SKM-1 (cell line): ENCODE data around the gene DNM3.

ENCODE experiments used
- DNase-seq: peaks from one replicate; lab custom pipeline; 2025; ENCODE audit not compliant: unreplicated experiment; lab: John Stamatoyannopoulos, UW

Gene DNM3

DNA sequence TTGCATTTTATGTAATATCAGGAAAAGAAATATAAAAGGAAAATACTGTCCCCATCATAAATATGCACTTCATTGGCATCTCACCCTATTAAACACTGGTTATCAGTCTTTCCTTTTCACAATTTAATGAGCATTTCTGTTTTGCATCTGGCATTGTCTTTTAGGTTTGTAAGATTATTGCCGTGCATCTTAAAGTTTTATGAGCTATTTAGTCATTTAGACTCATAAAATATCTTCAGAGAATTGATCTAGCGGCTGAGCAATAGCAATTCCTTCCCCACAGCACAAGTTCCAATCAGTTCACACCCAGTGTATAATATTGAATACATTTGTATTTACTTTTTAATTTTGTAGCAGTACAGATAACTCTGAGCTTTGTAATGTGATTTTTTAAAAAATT is 466.8 kb downstream of the DNM3 start:
- no peak for DNase-seq

DNA sequence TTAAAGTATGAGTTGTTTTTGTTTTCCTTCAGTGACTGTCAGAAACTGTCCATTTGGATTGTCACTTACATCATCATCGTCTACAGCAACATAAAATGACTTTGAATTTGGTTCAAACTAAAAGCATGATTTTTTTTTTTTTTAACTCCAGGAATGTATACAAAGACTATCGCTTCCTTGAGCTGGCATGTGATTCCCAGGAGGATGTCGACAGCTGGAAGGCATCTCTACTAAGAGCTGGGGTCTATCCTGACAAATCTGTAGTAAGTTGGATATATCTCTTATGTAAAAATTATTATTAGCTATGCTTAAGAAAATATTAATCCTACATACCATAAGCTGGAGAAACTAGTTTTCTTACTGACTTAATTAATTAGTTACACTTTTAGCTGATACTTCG is 467.3 kb downstream of the DNM3 start:
- no peak for DNase-seq

DNA sequence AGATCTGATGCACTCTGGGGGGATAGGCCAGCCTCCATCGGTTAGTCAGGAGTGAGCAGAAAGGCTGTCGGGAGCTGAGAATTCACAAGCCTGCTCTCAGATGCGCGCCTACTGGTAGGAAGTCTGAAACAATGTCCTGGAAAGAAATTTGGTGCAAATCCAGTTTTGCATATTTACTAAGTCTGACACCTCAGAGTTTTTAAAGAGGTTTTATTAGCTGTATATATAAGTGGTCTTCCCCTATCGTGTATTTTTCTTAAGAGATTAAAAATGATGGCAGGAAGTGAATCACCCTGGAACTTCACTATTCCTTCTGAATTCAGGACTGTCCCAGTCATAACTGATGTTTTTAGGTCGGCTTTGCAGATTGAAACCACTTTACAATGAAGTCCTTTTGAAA is 479.4 kb downstream of the DNM3 start:
- DNase-seq = no peak

DNA sequence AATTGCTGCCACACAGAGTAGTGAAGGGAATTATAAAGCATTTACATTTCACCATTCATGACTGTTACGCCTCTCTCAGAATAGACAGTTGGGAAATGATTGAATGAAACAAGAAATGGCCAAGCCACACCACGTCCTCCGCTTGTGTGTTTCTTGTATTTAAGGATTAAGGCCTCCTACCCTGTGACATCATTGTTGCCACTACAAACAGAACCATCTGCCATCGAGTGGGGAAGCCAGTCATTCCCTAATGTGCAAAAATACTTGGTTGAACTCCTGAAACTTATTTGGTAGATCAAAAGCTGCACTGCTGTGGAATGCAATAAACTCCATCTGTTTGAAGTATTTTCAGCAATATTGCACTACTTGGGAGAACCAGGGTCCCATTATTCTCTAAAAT is 480.2 kb downstream of the DNM3 start:
- DNase-seq = no peak

DNA sequence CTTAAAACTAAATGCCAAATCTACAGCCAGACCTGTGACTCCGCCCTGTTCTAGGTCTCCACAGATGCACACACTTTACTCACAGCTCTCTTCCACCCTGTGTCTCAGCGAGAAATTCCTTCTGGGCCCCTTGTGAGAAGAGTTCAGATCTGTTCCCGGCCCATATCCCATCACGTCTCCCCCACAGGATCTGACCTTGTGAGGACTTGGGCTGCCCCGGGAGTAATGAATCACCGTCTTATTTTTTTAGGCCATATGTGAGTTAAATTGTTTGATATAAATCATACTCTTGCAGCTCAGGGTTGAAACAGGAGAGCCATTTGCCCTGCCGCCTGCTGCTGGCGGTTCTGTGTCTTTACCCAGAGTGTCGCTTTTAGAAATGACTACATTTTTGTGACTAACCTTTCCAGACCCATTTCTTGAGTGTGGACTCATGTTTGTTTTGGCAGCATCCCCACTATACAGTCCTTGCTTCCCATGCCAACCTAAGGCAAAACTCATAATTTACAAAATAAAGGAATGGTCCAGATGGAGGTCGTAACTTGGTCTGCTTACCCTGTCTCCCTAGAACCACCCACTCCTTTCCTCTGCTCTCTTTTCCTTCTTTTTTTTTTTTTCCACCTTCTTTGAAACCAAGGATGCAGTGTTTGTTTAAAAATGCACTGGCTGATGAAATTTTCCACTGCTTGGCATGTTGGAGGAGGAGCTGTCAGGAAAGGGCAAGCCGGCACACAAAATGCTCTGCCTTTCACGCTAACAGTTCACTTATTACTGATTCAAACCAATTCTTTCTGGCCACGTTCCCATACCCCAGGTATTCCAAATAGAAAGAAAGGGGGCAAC is 481.1 kb downstream of the DNM3 start:
- DNase-seq = no peak

DNA sequence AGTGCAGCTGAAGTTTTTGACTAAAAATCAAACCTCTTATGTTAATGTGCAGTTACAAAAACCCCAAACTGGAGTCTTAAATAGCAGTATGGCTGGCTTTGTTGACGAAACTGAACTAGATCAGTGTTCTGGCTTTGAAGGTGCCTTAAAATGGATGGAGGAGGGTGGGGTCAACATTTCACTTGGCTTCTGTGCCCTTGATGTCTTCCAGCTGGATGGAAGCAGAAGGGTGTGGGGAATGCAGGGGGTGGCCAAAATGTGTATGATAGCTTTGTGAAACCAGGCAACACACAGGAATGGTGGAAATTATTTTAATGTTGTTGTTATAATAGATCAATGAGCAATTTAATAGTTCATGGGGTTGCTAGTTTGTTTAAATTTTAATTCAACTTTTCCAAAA is 482.4 kb downstream of the DNM3 start:
- DNase-seq = no peak

DNA sequence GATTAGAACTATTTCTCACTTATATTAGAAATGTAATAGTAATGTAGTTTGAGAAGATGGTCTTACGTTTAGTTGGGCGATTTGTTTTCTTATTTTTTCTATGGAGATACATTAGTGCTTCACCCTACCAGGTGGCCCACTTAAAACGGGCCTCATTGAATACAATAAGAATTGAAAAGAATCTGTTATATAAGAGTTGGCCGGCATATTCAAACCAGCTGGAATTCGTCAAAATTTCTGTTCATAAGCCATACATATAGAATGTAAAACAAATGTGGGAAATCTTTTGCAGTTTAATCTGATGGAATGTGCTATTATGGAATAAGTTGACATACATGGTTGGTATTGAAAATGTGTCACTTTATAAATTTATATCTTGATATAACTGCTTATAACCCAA is 482.8 kb downstream of the DNM3 start:
- no peak for DNase-seq

DNA sequence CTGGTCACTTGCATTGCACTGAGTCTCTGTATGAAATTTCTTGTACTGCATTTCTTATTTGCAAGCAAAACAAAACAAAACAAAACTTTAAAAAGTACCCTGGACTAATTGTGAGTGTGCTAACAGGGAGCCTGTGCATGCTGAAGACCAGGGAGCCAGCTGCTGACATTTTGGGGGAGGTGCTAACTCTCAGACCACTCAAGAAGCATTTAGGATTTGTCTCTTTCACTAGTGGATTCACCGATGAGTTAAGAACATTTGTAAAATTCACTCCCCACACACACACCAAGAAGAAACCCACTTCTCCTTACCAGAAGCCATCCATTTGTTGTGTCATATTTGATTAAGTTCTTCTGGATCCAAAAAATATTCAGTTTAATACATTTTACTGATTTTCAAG is 483.5 kb downstream of the DNM3 start:
- no peak for DNase-seq

DNA sequence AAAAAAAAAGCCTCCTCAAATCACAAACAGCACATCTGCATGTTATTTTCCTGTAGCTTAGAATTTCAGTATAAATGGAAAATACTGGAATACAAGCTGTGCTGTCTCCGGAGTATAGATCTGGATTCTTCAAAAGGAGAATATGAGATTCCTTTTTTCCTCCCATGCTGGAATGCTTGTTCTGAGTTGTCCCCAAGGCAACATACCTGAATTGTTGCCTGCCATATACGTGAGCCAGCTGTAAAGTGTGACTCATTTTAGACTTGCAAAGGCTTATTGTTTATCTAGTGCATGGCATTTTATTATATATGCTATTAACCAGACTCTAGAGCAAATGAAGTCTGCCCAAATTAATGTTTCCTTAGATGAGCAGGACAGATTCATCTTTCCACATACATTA is 484.2 kb downstream of the DNM3 start:
- no peak for DNase-seq

DNA sequence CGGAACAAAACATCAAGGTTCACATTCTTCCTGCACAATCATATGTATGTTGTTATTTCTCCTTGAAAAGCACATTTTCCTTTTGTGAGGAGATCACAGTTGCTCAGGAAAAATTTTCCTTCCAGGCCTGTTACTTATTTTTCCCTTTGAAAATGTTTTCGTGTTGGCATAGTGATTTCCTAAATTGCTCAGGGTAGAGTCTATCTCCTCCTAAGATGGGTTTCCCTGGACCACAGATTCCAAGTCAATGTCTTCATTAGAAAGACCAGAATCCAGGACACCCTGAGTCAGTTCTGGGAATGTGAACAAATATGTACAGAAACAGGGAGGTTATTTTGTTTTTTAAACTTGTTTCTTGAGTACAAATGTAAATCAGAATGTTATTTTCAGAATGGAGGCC is 484.8 kb downstream of the DNM3 start:
- no peak for DNase-seq

DNA sequence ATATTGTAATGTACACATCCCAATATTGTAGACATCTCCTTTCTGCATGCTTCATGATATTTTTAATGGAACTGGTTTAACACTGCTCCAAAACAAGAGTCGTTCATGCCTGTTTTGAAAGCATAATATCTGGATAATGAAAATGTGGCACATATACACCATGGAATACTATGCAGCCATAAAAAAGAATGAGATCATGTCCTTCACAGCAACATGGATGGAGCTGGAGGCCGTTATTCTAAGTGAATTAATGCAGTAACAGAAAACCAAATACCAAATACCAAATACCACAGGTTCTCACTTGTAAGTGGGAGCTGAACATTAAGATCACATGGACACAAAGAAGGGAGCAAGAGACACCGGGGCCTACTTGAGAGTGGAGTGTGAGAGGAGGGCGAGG is 487.0 kb downstream of the DNM3 start:
- no peak for DNase-seq

DNA sequence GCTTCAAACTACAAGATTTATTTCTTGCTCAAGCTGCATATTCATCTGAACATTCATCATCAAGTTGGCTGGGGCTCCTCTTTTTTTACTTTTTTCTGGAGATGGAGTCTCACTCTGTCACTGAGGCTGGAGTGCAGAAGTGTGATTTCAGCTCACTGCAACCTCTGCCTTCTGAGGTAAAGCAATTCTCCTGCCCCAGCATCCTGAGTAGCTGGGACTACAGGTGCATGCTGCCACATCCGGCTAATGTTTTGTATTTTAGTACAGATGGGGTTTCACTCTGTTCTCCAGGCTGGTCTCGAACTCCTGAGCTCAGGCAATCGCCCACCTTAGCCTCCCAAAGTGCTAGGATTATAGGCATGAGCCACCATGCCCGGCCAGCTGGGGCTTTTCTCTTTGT is 490.9 kb downstream of the DNM3 start:
- DNase-seq = no peak

DNA sequence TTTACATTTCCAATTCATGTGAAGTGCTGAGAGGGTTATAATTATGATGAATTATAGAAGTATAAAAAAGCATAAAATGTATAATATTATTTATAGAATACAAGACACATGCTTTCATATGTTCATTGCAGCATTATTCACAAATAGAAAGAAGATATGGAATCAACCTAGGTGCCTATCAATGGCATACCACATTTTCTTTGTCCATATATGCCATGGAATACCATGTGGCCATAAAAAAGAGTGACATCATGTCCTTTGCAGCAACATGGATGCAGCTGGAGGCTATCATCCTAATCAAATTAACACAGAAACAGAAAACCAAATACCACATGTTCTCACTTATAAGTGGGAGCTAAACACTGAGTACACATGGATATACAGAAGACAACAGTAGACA is 494.1 kb downstream of the DNM3 start:
- no peak for DNase-seq

DNA sequence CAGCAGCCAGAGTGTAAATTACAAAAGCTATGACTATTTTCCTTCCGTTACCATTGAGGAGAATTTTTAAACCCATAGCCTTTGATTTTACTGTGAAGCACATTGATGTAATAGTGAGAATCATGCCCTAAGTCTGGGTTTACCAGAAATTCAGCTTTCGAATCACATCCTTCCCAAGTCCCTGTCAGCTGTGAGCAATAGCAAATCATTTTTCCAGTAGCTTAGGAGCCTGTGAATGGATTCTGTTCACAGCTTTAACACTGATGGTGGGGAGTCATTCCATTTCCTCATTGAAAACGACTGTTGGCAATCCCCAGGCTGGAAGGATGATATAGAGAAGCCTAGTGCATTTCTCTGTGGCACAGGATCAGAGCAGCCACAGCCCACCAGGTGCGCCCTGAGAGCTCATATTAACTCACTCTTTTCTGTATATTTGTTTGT is 497.0 kb downstream of the DNM3 start:
- no peak for DNase-seq

DNA sequence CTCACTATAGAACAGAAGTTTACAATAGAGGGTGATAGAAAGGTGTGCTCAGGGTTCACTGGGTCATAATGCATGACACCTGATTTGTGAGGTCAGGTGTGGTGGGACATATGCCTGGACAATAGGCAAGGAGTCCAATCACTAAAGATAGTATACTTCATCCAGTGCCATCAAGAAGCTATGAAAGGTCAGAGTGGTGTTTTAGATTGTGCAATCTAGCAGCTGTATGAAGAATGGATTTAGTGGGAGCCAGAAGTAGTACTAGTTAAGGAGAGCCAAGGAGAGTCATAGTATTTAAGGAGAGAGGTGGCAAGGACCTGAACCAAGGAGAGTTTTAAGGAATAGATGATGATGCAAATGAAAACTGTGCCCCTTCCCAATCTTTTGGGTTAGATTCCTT is 498.5 kb downstream of the DNM3 start:
- DNase-seq = no peak

DNA sequence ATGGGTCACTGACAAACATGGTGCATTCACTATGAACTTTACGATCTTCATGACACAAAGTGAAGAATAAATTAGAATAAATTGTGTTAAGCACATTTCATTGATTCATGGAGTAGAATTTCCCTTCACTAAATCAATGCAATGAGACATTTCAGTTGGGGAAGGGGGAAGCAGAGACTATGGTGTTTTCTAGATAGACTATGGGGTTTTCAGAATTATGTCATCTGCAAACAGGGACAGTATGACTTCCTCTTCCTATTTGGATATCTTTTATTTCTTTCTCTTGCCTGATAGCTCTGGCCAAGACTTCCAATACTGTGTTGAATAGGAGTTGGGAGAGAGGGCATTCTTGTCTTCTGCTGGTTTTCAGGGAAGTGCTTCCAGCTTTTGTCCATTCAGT is 499.2 kb downstream of the DNM3 start:
- no peak for DNase-seq

DNA sequence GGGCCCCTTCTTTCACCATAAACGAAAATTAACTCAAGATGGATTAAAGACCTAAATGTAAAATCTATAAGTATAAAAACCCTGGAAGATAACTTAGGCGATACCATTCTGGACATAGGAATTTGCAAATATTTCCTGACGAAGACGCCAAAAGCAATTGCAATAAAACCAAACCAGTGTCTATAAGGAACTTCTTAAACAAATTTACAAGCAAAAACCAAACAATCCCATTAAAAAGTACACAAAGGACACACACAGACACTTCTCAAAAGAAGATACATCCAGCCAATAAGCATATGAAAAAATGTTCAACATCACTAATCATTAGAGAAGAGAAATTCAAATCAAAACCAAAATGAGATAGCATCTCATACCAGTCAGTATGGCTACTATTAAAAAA is 500.4 kb downstream of the DNM3 start:
- no peak for DNase-seq

DNA sequence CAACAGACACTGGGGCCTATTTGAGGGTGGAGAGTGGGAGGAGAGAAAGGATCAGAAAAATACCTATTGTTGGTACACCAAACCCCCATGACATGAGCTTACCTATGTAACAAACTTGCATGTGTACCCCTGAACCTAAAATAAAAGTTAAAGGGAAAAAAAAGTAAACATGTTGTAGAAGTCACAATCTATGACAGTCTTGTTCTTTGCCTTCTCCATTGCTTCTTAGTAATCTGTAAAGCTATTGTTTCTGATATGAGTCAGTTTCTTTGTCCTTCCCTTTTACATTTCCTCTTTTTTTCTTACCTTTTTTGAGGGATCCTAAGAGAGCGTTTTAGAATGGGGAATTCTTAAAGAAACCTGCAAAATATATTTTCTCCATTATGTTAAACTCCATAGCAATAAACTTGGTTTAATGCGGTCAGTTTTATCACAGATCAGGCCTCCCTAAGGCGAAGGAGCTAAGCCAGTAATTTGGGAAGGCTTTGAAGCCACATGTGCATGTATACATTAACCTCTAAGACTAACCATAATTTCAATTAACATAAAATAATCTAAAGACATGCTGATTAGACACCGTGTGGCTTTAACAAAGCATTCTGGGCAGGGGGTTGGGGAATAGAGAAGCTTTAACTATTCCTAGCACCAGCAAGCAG is 501.4 kb downstream of the DNM3 start:
- DNase-seq = peak; percentile 30

DNA sequence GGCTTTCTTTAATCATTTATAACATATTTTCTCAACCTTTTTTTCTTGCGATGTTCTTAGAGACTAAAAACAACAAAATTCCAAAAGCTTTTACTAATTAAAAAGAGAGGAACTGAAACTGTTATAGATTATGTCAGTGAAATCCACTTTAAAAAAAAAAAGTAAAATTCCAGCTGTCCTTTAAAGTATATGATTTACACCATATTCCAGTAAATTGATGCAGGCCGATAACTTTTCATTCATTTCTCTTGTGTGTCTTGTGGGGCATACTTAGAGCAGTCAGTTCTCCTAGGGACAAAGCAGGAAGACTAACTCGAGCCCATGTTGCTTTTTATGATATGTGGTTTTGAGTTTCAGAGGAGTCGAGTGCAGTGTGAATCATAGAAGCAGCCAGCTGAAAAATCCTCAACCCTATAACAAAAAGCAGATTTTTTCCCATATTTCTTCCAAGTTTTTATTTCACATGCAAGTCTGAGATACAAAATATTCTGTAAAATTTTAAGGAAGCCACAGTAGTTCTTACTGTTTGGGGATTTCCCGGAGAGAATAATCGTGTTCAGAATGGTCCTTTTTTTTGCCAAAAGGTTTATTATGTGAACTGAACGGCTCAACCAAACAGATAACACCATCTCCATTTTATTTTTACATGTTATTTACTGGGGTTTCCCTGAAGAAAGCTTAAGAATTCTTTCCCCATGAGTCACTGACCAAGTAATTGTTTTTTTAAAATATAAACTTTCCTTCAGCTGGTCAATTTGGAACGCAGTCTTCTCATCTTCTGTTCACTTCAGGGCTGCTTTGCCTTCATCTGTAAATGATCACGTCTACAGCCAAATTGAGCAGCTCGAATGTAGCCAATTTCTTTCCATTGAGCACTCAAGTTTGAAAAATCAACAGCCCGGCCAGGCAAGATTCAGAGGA is 502.2 kb downstream of the DNM3 start:
- DNase-seq = no peak

DNA sequence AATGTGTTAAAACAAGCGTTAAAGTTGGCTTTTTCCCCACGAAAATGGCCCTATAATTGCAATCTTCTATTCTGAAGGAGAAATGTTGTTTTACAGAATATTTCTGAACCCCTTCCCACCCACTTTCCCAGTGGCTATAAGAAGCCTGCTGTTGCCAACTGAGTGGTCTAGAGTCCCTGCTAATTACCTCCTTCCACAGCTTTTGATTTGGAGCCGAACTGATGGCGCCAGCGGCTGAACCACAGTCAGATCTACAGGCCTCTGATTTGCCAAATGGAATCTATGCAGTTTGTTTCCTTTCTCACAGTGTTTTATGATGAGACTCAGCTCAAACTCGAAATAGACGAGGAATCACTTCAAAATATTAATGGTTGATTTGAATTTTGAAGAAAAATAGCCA is 503.1 kb downstream of the DNM3 start:
- DNase-seq = no peak

DNA sequence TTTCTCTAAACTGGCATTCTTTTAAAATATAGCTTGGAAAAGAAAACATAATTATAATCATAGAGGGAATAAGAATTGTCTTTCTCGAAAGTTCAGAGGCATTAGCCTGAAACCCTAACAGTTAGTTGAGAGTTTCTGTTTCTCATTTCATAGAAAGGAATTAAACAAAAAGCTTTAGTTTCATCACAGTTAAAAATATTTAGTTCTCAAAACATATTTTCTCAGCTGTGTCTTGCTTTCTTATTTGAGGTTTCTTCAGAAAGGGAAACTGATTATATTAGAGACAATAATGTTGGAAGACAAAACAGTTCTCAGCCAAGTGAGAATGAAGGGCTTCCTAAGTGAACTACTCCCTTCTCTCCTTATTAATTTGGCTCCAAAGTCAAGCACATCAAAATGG is 503.8 kb downstream of the DNM3 start:
- no peak for DNase-seq

DNA sequence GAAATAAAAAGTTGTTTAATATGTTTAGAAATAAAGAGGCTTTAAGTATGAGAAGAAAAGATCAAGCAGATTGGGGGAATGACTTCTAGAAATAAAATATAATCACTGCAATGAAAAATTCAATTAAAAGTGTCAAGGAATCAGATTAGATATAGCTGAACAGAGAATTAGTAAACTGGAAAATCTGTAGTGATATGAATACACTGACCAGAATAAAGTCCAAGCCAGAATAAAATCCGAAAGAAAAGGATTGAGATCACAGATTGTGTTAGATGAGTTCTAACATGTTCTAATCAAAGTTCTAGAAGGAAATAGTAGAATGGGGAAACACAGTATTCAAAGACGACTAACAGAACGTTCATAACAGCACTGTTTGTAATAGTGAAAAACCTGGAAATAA is 506.1 kb downstream of the DNM3 start:
- no peak for DNase-seq
